Measurements from ENCODE around the gene PROSER2. TPM values are rescaled to one million over a fixed set of nuclear protein-coding genes. Genes with fewer than 3 reads are reported as not detected.

PROSER2 gene
- total RNA-seq, 1 experiment from 2014 or later = 4.1 TPM

GRCh38 chr10:11901036-11901301 is 77.8 kb downstream of the PROSER2 start:
- H3K4me3 ChIP-seq (ENCODE audit: low read depth in 2 of 2, low read length in 2 of 2) = no peak overlapping the region
- TF ChIP-seq CTCF (IDR thresholded peaks at IDR 0.05) (no peak), SIN3A (IDR thresholded peaks at IDR 0.05; ENCODE audit: borderline replicate concordance, insufficient read depth, low read depth, low read length) (no peak), POLR2AphosphoS5 (IDR thresholded peaks at IDR 0.05; ENCODE audit: low read depth, low read length) (no peak), REST (IDR thresholded peaks at IDR 0.05; ENCODE audit: insufficient read depth in 1 of 2, low read depth in 2 of 2, low read length in 1 of 2) (no peak), TCF7L2 (IDR thresholded peaks at IDR 0.05; ENCODE audit: low read depth, low read length) (no peak)
- H3K4me1 ChIP-seq (ENCODE audit: control insufficient read depth, insufficient read depth, low read length) = no peaks in the 10 kb centered on the region
- intact Hi-C loops (cut with micrococcal nuclease; ENCODE audit: unreplicated experiment) (no loop called here), in situ Hi-C loops (cut with HindIII; ENCODE audit: low pct_unique_long_range_greater_than_20kb, low sequenced_read_pairs) (no loop called here)
- H3K27me3 ChIP-seq (ENCODE audit: control insufficient read depth, insufficient read depth, low read length) = no peaks in the 10 kb centered on the region
- no peak overlapping the region for H3K27ac ChIP-seq (ENCODE audit: low read length)
- no TSS peak for BruUV-seq (replicated peaks)
- H3K9me3 ChIP-seq (ENCODE audit: control insufficient read depth, insufficient read depth, low read depth, low read length) = no peaks in the 10 kb centered on the region
- DNase-seq (ENCODE audit: low read depth, low spot score) (no peak), ATAC-seq (no peak)
- POLR2A ChIA-PET = no interaction called here
- H3K36me3 ChIP-seq (ENCODE audit: control insufficient read depth, insufficient read depth, low read length) = no peaks in the 10 kb centered on the region
- CTCF ChIA-PET = no interaction called here

- Histone ChIP-seq H3K27me3 (ENCODE audit: control insufficient read depth, insufficient read depth, low read length) (no peaks in the 10 kb centered on the region), H3K9me3 (ENCODE audit: control insufficient read depth, insufficient read depth, low read depth, low read length) (no peaks in the 10 kb centered on the region), H3K27ac (ENCODE audit: low read length) (no peak overlapping the region), H3K36me3 (ENCODE audit: control insufficient read depth, insufficient read depth, low read length) (no peaks in the 10 kb centered on the region), H3K4me3 (ENCODE audit: low read depth in 2 of 2, low read length in 2 of 2) (no peak overlapping the region), H3K4me1 (ENCODE audit: control insufficient read depth, insufficient read depth, low read length) (no peaks in the 10 kb centered on the region)
- intact Hi-C loops (cut with micrococcal nuclease; ENCODE audit: unreplicated experiment) = no loop called here
- in situ Hi-C loops (cut with HindIII; ENCODE audit: low pct_unique_long_range_greater_than_20kb, low sequenced_read_pairs) = no loop called here
- TF ChIP-seq SIN3A (IDR thresholded peaks at IDR 0.05; ENCODE audit: borderline replicate concordance, insufficient read depth, low read depth, low read length) (no peak), REST (IDR thresholded peaks at IDR 0.05; ENCODE audit: insufficient read depth in 1 of 2, low read depth in 2 of 2, low read length in 1 of 2) (no peak), TCF7L2 (IDR thresholded peaks at IDR 0.05; ENCODE audit: low read depth, low read length) (no peak), CTCF (IDR thresholded peaks at IDR 0.05) (no peak), POLR2AphosphoS5 (IDR thresholded peaks at IDR 0.05; ENCODE audit: low read depth, low read length) (no peak)
- CTCF ChIA-PET = no interaction called here
- no TSS peak for BruUV-seq (replicated peaks)
- POLR2A ChIA-PET = no interaction called here
- ATAC-seq (no peak), DNase-seq (ENCODE audit: low read depth, low spot score) (no peak)
Measured at GRCh38 chr10:11901454-11901832, 78.3 kb downstream of the PROSER2 start.

Measured in Panc1 (cell line).